GM19395 (cell line): Measurements from ENCODE around the gene LRRC40.
"Not testable (repeated sequence)": the region's sequence is repeated elsewhere in the genome, so short reads cannot be mapped to it uniquely, and the experiment has no call there.

Experiments used
- ATAC-seq: cut with Tn5 transposase; IDR thresholded peaks from one replicate; pipeline ENCODE4 v1.9.1; 2021; ENCODE audit warnings: mild to moderate bottlenecking, moderate library complexity; ENCODE audit not compliant: unreplicated experiment

LRRC40 gene

GRCh38 chr1:70205434-70206118 lies at the start of gene LRRC40:
Gene LRRC40 (minus strand): TSS chr1:70205579. CDS start chr1:70205540, 39 bp downstream.
- ATAC-seq, result peak; percentile 86

- no peak for ATAC-seq
Measured at GRCh38 chr1:70248729-70249128, 43.4 kb upstream of the LRRC40 start.

GRCh38 chr1:70247768-70248167 lies 42.4 kb upstream of the LRRC40 start:
- ATAC-seq, result no peak

GRCh38 chr1:70247122-70247521 lies 41.7 kb upstream of the LRRC40 start:
- no peak for ATAC-seq

GRCh38 chr1:70239940-70240339 lies 34.6 kb upstream of the LRRC40 start:
- no peak for ATAC-seq

- no peak for ATAC-seq
Measured at GRCh38 chr1:70234733-70235132, 29.4 kb upstream of the LRRC40 start.

GRCh38 chr1:70231475-70231874 lies 26.1 kb upstream of the LRRC40 start:
- no peak for ATAC-seq

GRCh38 chr1:70228670-70229069 lies 23.3 kb upstream of the LRRC40 start:
- no peak for ATAC-seq

GRCh38 chr1:70227439-70227838 lies 22.1 kb upstream of the LRRC40 start:
- peak; percentile 57 for ATAC-seq

- ATAC-seq, result no peak
Measured at GRCh38 chr1:70224954-70225353, 19.6 kb upstream of the LRRC40 start.

GRCh38 chr1:70222716-70223235 lies 17.4 kb upstream of the LRRC40 start:
- ATAC-seq, result no peak

- peak; percentile 94 for ATAC-seq
Measured at GRCh38 chr1:70221238-70222121, 16.1 kb upstream of the LRRC40 start, which contains the start of gene SRSF11. Gene SRSF11 (plus strand): TSS chr1:70221380. CDS start chr1:70221637, 257 bp downstream.

GRCh38 chr1:70220517-70221237 lies 15.3 kb upstream of the LRRC40 start:
- peak; percentile 16 for ATAC-seq

- no peak for ATAC-seq
Measured at GRCh38 chr1:70220015-70220414, 14.6 kb upstream of the LRRC40 start.

- ATAC-seq, result no peak
Measured at GRCh38 chr1:70211541-70211940, 6.2 kb upstream of the LRRC40 start.

GRCh38 chr1:70210820-70211219 lies 5.4 kb upstream of the LRRC40 start:
- no peak for ATAC-seq

- no peak for ATAC-seq
Measured at GRCh38 chr1:70208292-70208691, 2.9 kb upstream of the LRRC40 start.

- no peak for ATAC-seq
Measured at GRCh38 chr1:70207492-70207891, 2.1 kb upstream of the LRRC40 start.

GRCh38 chr1:70206833-70207232 lies 1.5 kb upstream of the LRRC40 start:
- ATAC-seq, result not testable (repeated sequence)

- ATAC-seq, result peak; percentile 46
Measured at GRCh38 chr1:70205071-70205433, 327 bp downstream of the LRRC40 start.

GRCh38 chr1:70204600-70204999 lies 779 bp downstream of the LRRC40 start:
- ATAC-seq, result no peak
